Activated CD8-positive, alpha-beta memory T cell treated with anti-CD3 and anti-CD28 coated beads for 36 hours (primary cell): ENCODE measurements around the gene ARL15. TPM values are rescaled to one million over a fixed set of nuclear protein-coding genes. Genes with fewer than 3 reads are reported as not detected.

ENCODE experiments used
- CTCF ChIA-PET: fragments of 350-600 bp; sonication (Branson Sonifier 250); formaldehyde crosslinking; loops from one replicate; lab custom pipeline; 2021; ENCODE audit warnings: antibody characterized with exemption; lab: Charles Lee
- POLR2A ChIA-PET: fragments of 350-600 bp; sonication (Branson Sonifier 250); formaldehyde crosslinking; loops from one replicate; lab custom pipeline; 2021; ENCODE audit warnings: antibody characterized with exemption; lab: Charles Lee
- total RNA-seq, 2 experiments: library from RNA; stranded (reverse); gene quantifications; one replicate each; pipeline ENCODE4 v1.2.3, GENCODE V29; 2021

The ARL15 gene
- total RNA-seq, 2 experiments from 2014 or later: 5.5 to 6.4 TPM

DNA sequence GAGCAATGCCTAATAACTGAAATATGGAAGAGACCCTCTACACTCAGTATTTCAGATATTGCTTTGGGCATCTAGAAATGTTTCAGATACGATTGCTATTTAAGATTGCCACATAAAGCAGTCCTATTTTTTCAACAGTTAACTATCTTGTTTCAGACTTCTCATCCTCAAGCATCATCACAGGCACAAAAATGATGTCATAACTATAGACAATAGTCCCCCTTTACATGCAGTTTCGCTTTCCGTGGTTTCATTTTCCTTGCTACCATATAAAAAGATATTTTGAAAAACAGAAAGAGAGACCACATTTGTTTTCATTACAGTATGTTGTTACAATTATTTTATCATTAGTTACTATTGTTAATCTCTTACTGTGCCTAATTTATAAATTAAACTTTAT, 402.5 kb downstream of the ARL15 start:
- ChIA-PET POLR2A (no interaction called here), CTCF (no interaction called here)

DNA sequence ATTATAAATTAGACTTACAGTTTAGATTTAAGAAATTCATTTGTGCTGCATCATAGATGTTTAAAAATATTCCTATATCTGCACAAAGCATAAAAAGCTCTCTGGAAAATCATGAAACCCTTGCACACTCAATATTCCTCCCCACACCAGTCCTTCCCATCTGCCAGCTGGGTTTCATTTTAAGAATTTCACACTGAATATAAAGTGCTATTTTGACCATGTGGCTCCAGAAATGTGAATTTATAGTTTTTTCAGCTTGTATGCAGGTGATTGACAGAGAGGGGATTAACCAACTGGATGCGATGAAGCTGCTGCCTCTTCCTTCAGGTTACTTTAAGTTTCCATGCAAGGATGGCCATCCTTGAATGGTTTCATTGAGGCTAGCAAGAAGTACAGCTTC, 403.6 kb downstream of the ARL15 start:
- CTCF ChIA-PET: no interaction called here

DNA sequence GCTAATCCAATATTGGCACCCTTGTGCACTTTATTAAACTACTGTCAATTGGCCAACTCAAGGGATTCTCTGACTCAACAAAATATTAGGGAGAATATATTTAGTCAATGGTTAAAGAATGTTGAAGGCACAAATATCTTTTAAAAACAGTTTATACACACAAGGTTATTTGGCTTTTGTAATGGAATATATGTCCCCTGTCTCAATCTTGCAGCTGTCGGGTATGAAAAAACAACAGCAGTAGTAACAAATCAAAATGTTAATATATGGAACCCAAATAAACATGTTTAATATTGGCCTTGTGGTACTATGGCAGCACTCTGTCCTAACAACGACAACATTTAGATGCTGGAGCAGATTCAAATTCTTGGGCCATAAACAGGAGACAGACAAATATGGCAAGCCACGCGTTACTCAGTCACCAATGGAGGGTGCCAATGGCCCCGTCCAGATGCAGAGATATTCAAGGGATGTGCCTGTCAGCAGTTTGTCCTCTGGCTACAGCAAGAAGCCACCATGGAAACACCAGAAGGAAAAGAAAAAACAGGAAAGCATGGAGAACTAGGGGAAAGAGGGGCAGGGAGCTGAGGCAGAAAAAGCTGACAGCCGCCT, 408.0 kb downstream of the ARL15 start:
- ChIA-PET POLR2A (no interaction called here), CTCF (no interaction called here)

More for the DNA sequence above, 403.6 kb downstream of the ARL15 start:
- POLR2A ChIA-PET: no interaction called here

DNA sequence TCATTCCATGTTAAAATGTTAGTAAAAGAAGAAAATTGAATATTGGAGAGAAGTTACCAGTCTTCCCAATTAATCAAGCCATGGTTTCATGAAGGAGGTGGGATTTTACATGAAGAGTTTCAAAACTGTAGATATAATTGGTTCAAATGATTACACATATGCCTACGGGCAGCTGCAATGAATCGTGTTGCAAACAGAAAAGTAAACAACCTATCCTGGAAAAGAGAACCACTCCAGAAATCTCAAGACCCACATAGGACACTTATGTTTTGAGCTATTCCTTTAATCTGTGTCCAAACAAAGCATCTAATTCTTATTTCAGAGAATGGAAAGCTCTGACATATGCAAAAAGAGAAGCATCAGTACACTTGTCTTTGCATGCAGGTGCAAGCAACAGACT, 409.7 kb downstream of the ARL15 start:
- ChIA-PET CTCF (no interaction called here), POLR2A (no interaction called here)

DNA sequence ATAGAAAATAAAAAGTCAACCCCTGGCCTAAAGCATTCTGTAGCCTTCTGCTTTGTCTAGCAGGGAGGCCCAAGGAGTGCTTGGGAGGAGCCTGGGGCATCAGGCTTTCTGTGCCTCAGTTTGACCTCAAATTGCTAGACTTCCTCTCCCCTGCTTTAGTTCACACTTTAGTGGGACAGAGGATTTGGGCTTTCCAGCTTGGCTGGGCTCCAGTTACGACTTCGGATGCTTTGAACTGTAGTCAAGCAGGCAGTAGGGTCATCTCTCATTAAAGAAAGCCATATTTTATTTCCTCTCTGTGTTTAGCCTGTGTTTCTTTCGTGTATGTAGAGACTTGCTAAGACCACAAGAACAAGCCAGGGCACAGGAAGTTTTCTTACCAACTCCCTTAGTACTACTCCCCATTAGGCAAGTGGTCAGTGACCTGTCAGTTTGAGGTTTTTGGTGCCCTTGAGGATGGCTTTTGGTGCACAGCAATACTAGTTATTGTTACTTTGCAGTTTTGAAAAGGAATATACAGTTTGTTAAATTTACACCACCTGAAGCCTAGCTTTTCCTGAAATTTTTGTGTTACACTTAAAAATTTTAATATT, 415.2 kb downstream of the ARL15 start:
- ChIA-PET POLR2A (no interaction called here), CTCF (no interaction called here)

DNA sequence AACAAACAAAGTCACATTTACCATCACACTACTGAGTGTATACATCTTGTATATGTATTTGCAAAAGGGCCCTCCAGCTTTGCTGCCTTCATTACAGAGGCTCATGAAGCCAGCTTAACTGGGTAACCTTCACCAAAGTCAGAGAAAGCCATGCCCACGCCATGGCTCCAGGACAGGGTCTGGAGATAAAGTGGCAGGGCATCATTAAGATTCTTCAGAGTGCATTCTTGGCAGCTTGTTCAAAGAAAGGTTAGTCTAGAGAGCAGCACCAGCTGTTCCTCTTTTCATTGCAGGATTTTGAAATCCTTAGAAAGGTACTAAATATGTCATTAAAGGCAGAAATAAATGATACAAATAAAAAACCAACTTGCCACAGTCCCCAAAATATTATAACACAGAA, 416.7 kb downstream of the ARL15 start:
- POLR2A ChIA-PET: no interaction called here
- CTCF ChIA-PET: no interaction called here

DNA sequence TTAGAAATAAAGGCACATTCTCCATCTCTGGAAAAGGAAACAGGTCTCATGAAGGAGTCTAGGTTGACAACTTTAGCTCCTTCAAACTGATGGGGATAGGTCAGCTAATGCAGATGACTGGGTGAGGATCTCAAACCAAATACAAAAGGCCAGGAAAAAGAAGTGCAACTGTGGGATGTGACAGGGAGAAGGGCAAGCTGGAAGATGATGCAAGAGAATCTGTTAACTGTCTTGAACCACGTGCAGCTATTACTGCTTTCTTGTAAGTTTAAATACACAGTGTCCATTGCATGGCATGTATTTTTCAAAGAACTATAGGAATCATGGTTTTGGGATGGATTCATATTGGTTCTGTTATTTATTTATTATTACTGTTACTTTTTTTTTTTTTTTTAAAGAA, 418.1 kb downstream of the ARL15 start:
- POLR2A ChIA-PET: interaction anchor here (0.7 kb wide), 1 partner anchor 15 kb away, joined by 3 read pairs; no protein-coding TSS in a partner anchor
- CTCF ChIA-PET: no interaction called here

DNA sequence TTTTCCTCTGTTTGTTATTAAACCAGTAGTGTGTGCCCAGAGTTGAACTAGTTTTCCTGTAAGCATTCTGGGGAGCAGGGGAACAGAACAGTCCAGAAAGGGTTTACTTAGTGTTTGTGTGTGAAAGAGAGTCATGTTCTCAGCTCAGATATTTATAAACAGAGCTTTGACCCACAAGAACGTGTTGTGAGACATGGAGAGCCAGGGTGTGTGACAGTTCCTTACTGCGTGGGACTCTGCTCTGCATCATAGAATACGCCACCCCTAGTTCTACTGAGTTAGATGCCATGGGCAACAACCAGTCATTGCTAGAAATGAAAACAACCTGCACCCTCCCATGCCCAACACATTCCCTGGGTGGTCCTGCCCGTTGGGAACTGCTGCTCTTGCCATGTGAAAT, 419.2 kb downstream of the ARL15 start:
- ChIA-PET CTCF (no interaction called here), POLR2A (no interaction called here)

DNA sequence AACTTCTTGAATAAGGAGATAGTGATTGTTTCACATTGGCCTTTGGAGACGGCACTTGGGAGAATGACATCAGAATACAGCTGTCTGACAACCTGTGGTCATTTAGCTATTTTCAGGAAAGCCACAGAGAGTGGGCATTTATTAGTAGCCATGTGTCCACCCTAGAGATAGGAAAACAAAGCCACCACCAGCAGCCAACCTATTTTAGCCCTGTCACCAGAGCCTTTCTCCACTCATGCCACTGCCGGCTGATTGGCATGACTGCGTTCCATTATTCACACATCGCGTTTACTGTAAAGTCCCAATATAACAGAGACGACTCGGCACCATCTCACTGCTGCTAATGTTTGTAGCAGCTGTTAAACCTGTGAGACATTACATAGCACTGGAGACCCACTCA, 419.9 kb downstream of the ARL15 start:
- CTCF ChIA-PET: no interaction called here
- POLR2A ChIA-PET: no interaction called here

DNA sequence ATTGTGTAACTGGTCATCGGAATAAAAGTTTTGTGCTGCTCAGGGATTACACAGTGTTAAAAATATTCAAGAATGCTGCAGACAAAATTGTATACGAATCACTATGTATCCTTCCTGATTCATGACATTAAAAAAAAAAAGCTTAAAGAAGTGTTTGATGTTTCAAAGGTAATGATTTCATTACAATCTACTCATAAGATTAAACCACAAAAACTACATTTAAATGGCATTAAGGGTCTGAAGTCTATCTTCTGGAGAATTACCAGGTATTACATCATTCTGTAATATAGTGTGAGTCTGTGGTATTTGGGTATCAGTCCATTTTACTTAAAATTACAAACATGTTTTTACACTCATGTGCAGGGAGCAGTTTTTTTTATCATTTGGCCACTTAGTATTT, 425.5 kb downstream of the ARL15 start:
- ChIA-PET CTCF (no interaction called here), POLR2A (no interaction called here)

DNA sequence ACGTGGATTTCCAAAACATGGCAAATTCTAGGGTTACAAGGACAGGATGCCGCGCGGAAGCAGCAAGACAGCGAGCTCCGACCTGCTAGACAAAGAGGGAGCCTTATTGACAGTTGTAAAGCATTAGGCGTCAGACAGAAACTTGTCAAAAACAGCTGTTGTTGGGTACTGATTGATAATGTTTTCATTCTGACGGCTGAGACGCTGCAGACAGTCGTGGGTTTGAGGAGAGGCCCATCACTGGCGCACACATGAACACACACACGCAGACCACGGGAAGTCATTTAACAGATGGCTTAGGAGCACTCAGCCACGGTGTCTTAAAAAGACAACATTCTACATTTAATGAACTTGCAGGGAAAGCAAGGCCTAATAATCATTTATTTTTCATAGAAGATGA, 426.0 kb downstream of the ARL15 start:
- CTCF ChIA-PET: no interaction called here
- POLR2A ChIA-PET: no interaction called here

DNA sequence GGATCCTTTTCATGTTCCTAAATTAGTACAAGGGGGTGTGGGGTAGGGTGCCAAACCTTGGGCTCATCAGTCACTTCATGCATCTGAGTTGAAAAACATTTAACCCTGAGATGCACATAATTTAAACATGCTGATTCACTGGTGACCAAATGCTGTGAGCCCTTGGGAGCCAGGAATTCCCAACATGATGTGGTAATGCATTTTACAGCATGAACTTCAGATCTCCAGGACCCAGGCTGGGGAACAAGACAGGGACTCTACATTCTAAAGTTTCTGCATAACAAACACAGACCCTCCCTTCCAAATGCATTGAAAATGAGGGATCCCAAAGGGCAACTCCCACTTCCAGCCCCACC, 427.7 kb downstream of the ARL15 start:
- ChIA-PET CTCF (no interaction called here), POLR2A (no interaction called here)

DNA sequence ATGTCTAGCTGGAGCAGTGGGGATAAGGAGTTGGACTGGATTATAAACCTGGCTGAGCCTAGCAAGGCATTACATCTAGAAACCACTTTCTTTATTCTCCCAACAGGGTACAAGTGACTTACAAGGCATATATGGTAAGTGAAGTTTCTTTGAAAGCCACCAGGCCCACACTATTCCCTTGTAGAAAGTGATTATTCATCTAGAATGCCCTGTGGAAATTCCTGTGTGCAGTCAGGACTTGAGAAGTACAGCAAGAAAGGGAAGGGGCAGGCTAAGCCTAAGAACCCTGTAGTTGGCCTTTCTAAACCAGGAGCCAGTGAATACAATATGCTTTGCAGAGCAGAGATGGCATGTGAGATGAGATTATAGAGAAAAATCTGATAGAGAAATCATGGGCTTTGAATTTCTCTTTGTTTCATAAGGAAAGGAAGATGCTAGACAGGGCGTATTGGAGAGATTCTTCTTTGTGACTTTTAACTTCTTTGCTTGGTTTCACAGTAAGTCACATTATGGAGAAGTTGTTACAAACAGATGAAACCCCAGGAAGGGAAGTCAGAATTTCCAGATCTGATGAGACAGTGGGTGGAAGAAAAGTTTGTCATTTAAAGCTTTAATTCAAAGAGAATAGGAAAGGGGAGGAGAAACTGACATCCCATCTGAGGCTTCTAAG, 428.2 kb downstream of the ARL15 start:
- ChIA-PET POLR2A (no interaction called here), CTCF (no interaction called here)

DNA sequence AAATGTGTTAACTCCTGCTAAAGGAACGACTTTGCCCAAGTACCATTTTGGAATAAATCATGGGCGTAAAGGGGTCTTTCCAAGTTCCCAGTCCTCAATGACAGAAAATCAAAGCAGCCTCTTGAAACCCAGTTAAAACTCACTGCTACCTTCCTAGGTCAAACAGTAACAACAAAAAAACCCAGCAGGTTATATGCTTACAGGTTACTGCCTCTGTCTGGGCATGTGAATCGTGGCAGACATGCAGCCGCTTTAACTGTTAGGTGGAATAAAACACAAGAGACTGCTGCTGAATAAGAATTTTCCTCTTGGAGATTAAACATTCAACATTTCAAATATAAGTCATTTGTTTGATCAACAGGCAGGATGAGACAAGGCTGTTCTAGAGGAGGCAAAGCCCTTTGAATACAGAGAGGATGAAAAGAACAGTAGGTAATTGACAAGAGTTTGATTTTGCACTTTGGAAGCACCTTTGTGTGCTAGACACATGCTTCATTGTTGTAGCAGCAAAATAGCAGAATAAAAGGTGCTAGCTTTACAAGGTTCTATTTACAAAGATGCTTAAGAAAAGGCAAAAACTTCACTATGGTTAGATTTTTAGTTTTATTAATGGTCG, 430.6 kb downstream of the ARL15 start:
- POLR2A ChIA-PET: no interaction called here
- CTCF ChIA-PET: no interaction called here

DNA sequence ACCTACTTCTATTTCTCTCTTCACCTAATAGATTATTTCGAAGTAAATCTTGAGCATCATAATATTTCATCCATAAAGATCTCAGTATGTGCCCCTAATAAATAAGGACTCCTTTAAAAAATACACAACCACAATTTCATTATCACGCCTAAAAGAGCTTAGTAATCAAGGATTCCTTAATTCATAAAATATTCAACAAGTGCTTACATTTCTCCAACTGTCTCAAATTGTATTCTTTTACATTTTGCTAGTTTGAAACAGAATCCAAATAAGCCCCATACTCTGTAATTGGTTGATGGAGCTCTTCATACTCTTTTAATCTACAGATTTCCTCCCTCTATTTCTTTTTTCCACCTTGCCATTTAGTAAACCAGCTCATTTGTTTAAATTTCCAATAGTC, 432.4 kb downstream of the ARL15 start:
- ChIA-PET CTCF (interaction anchor here (0.6 kb wide), 1 partner anchor 56 kb away, joined by 4 read pairs; no protein-coding TSS in a partner anchor), POLR2A (interaction anchor here (0.6 kb wide), 1 partner anchor 15 kb away, joined by 3 read pairs; no protein-coding TSS in a partner anchor)

DNA sequence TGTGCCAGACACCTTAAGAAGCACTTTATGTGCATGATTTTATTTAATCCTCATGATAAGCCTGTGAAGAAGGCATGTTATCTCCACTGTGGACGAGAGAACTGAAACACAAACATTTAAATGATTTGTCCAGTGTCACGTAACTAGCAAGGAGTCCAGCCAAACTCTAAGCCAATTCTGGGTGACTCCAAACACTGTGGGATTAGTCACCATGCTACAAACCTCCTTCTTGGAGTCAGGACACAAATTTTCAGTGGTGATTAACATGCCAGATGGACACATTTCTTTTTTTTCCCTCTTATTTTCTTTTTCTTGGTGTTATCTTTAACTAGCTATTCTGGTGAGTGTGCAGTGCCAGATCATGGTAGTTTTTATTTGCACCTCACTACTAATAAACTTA, 433.1 kb downstream of the ARL15 start:
- POLR2A ChIA-PET: interaction anchor here (0.5 to 0.6 kb wide), 2 partner anchors 12 to 15 kb away, joined by 3 to 4 read pairs; no protein-coding TSS in a partner anchor
- CTCF ChIA-PET: interaction anchor here (0.6 kb wide), 1 partner anchor 56 kb away, joined by 4 read pairs; no protein-coding TSS in a partner anchor

DNA sequence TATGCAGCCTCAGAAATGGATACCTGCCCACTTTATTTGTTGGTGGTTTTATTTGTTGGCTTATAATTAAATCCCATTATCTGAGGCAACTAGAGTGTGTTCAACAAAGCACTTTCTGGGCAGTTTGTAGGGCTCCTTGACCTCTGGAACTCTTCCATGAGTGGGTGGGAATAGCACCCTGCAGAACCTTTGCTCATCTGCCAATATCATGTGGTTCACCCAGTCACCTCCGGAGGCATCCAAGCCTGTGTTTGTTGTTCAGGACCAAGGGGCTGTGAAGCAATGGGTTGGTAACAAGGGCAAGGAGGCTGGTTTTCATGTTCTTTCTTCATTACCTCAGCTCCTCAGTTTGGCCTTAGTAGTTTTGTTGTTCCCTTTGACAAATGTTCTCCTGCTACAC, 436.0 kb downstream of the ARL15 start:
- ChIA-PET POLR2A (no interaction called here), CTCF (no interaction called here)

DNA sequence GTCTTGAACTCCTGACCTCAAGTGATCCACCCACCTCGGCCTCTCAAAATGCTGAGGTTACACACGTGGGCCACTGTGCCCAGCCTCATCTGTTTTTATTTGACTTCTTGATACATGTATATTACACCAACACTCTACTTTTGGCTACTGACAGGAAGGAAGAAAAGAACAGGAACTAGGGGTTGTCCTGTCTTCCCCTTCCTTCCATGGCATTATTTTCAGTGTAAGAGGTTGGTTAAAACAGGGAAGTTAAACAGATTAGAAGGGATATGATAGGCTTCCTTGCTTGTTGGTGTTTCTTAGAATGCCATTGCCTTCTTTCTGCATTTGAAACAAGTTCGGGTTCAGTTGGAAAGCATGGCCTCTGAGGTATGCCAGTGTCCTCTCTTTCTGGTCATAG, 437.1 kb downstream of the ARL15 start:
- CTCF ChIA-PET: no interaction called here
- POLR2A ChIA-PET: no interaction called here

DNA sequence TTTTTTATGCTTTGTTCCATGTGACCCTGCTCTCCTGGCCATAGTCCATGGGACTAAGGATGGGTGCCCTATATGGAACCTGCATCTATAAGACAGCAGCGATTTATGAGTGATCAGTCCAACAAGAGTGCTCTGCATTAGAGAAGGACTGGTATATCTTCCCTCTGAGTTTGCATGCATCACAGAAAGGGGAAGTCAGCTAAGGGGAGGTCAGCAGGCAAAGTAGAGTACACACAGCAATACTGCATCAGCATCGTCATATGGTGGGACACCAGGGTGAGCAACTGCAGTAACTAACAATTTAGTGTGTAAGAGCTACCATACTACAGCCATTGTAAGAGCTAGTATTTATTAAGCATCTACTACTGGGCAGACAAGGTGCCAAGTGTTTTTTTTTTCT, 438.6 kb downstream of the ARL15 start:
- ChIA-PET CTCF (no interaction called here), POLR2A (no interaction called here)

DNA sequence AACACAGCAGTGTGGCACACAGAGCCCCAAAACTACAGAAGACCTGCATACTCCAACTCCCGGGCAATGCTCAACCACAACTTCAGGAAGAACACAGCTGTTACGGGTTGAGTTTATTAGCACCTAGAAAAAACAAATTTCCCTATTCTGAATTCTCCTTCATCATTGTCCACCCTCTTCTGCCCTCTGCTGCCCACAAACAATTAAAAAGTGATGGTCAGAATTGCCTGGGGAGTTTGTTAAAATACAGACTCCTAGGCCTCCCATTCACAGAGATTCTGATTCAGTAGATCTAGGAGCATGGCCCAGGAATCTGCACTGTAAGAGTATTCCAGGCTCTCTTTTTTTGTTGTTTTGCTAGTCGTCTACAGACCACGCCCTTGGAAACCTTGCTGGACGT, 439.3 kb downstream of the ARL15 start:
- CTCF ChIA-PET: no interaction called here

More for the DNA sequence above, 439.3 kb downstream of the ARL15 start:
- POLR2A ChIA-PET: no interaction called here
